ENCODE results near the gene TARP.

TARP gene

DNA sequence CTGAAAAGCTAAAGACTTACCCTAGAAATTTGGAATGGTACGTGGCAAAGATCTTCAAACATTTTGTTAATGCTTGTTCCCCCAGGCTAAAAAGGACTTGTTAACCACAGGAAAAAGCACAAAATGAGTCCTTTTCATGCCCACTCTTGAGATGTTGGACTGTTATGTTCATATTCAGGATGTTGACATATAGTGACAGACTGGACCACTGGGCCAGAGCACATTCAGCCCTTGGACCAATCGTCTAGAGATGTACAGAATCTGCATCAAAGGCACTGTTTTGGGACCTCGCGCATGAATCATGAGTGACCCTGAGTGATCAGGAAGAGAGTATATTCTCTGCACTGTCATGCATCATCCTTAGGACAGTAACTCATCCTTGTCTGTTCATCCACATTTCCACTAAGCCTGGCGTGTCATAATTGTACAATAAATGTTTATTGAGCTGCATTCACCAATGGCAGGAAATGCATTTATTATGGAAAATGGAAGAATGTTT is 25.3 kb downstream of the TARP start:
- Histone ChIP-seq H3K27ac (ENCODE audit: insufficient read depth, low read length) (no peak overlapping the region), H3K4me2 (ENCODE audit: low read depth, low read length) (no peak overlapping the region), H3K36me3 (ENCODE audit: control insufficient read depth, insufficient read depth, low read length) (no peaks in the 10 kb centered on the region), H4K20me1 (ENCODE audit: insufficient read depth, low read length) (no peaks in the 10 kb centered on the region), H2BK120ac (ENCODE audit: low read depth, low read length) (no peak overlapping the region), H3K9ac (ENCODE audit: low read depth, low read length) (no peak overlapping the region), H3K9me3 (ENCODE audit: control insufficient read depth, insufficient read depth, low read length) (no peaks in the 10 kb centered on the region), H4K8ac (ENCODE audit: low read depth in 2 of 2, low read length in 2 of 2) (no peak overlapping the region), H3K4me1 (ENCODE audit: control insufficient read depth, insufficient read depth, low read length) (no peaks in the 10 kb centered on the region), H3K27me3 (ENCODE audit: control insufficient read depth, insufficient read depth, low read length) (peaks cover 2% of the 10 kb centered on the region; the same call in 1 of the 2 replicates), H2AK5ac (ENCODE audit: low read depth, low read length) (no peak overlapping the region), H3K79me1 (ENCODE audit: low read depth in 1 of 2, low read length in 2 of 2) (no peaks in the 10 kb centered on the region), H3K9me1 (ENCODE audit: insufficient read depth, low read length) (no peaks in the 10 kb centered on the region), H2BK15ac (ENCODE audit: low read depth, low read length) (no peak overlapping the region), H3K56ac (ENCODE audit: extremely low read depth, insufficient read depth, low read length) (no peak overlapping the region), H4K5ac (ENCODE audit: low read depth, low read length) (no peak overlapping the region), H3K4ac (ENCODE audit: low read depth, low read length) (no peak overlapping the region), H2AFZ (replicated peaks; ENCODE audit: low read length, poor library complexity) (no peak overlapping the region), H2AK9ac (replicated peaks; ENCODE audit: low read depth, low read length, poor library complexity) (no peak overlapping the region), H3K14ac (replicated peaks; ENCODE audit: low read depth, low read length) (no peak overlapping the region), H3K18ac (ENCODE audit: low read depth, low read length) (no peak overlapping the region), H3K23ac (ENCODE audit: low read depth, low read length) (no peak overlapping the region), H3K4me3 (ENCODE audit: insufficient read depth, low read depth, low read length) (no peak overlapping the region), H2BK20ac (ENCODE audit: low read depth, low read length) (no peak overlapping the region), H4K91ac (ENCODE audit: insufficient read depth, low read depth, low read length) (no peak overlapping the region), H2BK5ac (ENCODE audit: low read depth, low read length, poor library complexity, severe bottlenecking) (no peak overlapping the region)
- intact Hi-C loops (cut with micrococcal nuclease) (no loop called here), dilution Hi-C loops (cut with HindIII; ENCODE audit: low sequenced_read_pairs, unreplicated experiment) (no loop called here), in situ Hi-C loops (cut with MboI; ENCODE audit: low sequenced_read_pairs) (no loop called here)
- no CpG with 5 or more reads among the region's 5 CpGs for WGBS, 2 experiments (ENCODE audit: extremely low coverage in 2 of 2, insufficient read length in 1 of 2)
- DNase-seq (no peak), ATAC-seq (ENCODE audit: low read depth) (no peak)
- no peak for TF ChIP-seq FOS (IDR thresholded peaks at IDR 0.05; ENCODE audit: low read depth, low read length)
- TF ChIP-seq NFE2L2 (IDR thresholded peaks at IDR 0.05; ENCODE audit: low read depth, low read length) = no peak
- no peak for TF ChIP-seq RCOR1 (IDR thresholded peaks at IDR 0.05; ENCODE audit: insufficient replicate concordance, low read length)
- TF ChIP-seq, protein P1, sequence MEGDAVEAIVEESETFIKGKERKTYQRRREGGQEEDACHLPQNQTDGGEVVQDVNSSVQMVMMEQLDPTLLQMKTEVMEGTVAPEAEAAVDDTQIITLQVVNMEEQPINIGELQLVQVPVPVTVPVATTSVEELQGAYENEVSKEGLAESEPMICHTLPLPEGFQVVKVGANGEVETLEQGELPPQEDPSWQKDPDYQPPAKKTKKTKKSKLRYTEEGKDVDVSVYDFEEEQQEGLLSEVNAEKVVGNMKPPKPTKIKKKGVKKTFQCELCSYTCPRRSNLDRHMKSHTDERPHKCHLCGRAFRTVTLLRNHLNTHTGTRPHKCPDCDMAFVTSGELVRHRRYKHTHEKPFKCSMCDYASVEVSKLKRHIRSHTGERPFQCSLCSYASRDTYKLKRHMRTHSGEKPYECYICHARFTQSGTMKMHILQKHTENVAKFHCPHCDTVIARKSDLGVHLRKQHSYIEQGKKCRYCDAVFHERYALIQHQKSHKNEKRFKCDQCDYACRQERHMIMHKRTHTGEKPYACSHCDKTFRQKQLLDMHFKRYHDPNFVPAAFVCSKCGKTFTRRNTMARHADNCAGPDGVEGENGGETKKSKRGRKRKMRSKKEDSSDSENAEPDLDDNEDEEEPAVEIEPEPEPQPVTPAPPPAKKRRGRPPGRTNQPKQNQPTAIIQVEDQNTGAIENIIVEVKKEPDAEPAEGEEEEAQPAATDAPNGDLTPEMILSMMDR (conservative IDR thresholded peaks at IDR 0.05; ENCODE audit: low read depth, low read length) = no peak
- TF ChIP-seq, protein P2, sequence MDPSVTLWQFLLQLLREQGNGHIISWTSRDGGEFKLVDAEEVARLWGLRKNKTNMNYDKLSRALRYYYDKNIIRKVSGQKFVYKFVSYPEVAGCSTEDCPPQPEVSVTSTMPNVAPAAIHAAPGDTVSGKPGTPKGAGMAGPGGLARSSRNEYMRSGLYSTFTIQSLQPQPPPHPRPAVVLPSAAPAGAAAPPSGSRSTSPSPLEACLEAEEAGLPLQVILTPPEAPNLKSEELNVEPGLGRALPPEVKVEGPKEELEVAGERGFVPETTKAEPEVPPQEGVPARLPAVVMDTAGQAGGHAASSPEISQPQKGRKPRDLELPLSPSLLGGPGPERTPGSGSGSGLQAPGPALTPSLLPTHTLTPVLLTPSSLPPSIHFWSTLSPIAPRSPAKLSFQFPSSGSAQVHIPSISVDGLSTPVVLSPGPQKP (IDR thresholded peaks at IDR 0.05; ENCODE audit: borderline replicate concordance, low read depth, low read length) = no peak
- no peak for TF ChIP-seq POLR2A (IDR thresholded peaks at IDR 0.05; ENCODE audit: low read depth, low read length)
- TF ChIP-seq USF2 (IDR thresholded peaks at IDR 0.05; ENCODE audit: low read depth, low read length) = no peak
- no peak for TF ChIP-seq MAZ (IDR thresholded peaks at IDR 0.05; ENCODE audit: borderline replicate concordance, low read depth, low read length)
- no peak for TF ChIP-seq RFX5 (IDR thresholded peaks at IDR 0.05; ENCODE audit: low read depth, low read length)
- TF ChIP-seq MAFK (IDR thresholded peaks at IDR 0.05; ENCODE audit: low read depth, low read length) = no peak
- no peak for TF ChIP-seq CHD1 (IDR thresholded peaks at IDR 0.05; ENCODE audit: low read depth, low read length)
- no peak for TF ChIP-seq RAD21 (IDR thresholded peaks at IDR 0.05; ENCODE audit: low read length)
- no peak for TF ChIP-seq CEBPB (IDR thresholded peaks at IDR 0.05; ENCODE audit: low read depth, low read length)
- ChIA-PET POLR2A (ENCODE audit: unreplicated experiment) (no interaction called here), CTCF (no interaction called here)
- no TSS peak for BruUV-seq (replicated peaks)
